GM18517 (cell line): ENCODE results near the gene FGF14.

Experiments used
- ATAC-seq: cut with Tn5 transposase; IDR thresholded peaks from one replicate; pipeline ENCODE4 v1.9.1; 2021; ENCODE audit warnings: mild to moderate bottlenecking, moderate library complexity; ENCODE audit not compliant: unreplicated experiment

The FGF14 gene

GRCh38 chr13:102369302-102369701 is 32.5 kb downstream of the FGF14 start:
- ATAC-seq, result no peak

GRCh38 chr13:102367836-102368235 is 34.0 kb downstream of the FGF14 start:
- no peak for ATAC-seq

- ATAC-seq, result no peak
These were observed 40.7 kb downstream of the FGF14 start for GRCh38 chr13:102361113-102361512.

- ATAC-seq, result no peak
These were observed 42.6 kb downstream of the FGF14 start for GRCh38 chr13:102359264-102359663.

- no peak for ATAC-seq
These were observed 46.6 kb downstream of the FGF14 start for GRCh38 chr13:102355251-102355650.

GRCh38 chr13:102354011-102354410 is 47.8 kb downstream of the FGF14 start:
- no peak for ATAC-seq

- ATAC-seq, result no peak
These were observed 50.3 kb downstream of the FGF14 start for GRCh38 chr13:102351521-102351920.

GRCh38 chr13:102347490-102347889 is 54.4 kb downstream of the FGF14 start:
- ATAC-seq, result no peak

- no peak for ATAC-seq
These were observed 55.1 kb downstream of the FGF14 start for GRCh38 chr13:102346769-102347168.

- ATAC-seq, result no peak
These were observed 57.4 kb downstream of the FGF14 start for GRCh38 chr13:102344410-102344809.

GRCh38 chr13:102333320-102334198 is 68.3 kb downstream of the FGF14 start:
- ATAC-seq, result no peak

- peak; percentile 78 for ATAC-seq
These were observed 72.9 kb downstream of the FGF14 start for GRCh38 chr13:102328909-102329308.

GRCh38 chr13:102327119-102327617 is 74.7 kb downstream of the FGF14 start:
- ATAC-seq, result no peak

GRCh38 chr13:102326381-102327118 is 75.3 kb downstream of the FGF14 start:
- no peak for ATAC-seq

- no peak for ATAC-seq
These were observed 76.5 kb downstream of the FGF14 start for GRCh38 chr13:102325321-102325720.

GRCh38 chr13:102323505-102323904 is 78.3 kb downstream of the FGF14 start:
- ATAC-seq, result no peak

GRCh38 chr13:102323012-102323411 is 78.8 kb downstream of the FGF14 start:
- no peak for ATAC-seq

- no peak for ATAC-seq
These were observed 79.6 kb downstream of the FGF14 start for GRCh38 chr13:102322211-102322610.

- no peak for ATAC-seq
These were observed 83.6 kb downstream of the FGF14 start for GRCh38 chr13:102318233-102318632.

GRCh38 chr13:102317593-102317992 is 84.3 kb downstream of the FGF14 start:
- no peak for ATAC-seq

- ATAC-seq, result no peak
These were observed 85.1 kb downstream of the FGF14 start for GRCh38 chr13:102316732-102317131.

GRCh38 chr13:102312841-102313240 is 89.0 kb downstream of the FGF14 start:
- ATAC-seq, result no peak
